Measurements from ENCODE around the gene TOPBP1.

The TOPBP1 gene

DNA sequence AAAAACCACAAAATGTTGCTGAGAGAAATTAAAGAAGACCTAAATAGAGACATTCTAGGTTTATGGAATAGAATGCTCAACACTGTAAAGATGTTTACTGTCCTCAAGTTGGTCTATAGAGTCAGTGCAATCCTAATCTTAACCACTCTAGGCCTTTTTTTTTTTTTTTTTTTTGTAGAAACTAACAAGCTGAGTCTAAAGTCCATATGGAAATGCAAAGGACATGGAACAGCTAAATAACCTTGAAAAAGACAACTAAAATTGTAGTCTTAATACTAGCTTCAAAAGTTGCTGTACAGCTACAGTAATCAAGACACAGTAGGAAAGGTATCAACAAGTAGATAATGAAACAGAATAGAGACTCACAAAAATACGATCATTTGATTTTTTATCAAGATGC is 55.4 kb downstream of the TOPBP1 start:
- no peak for DNase-seq

DNA sequence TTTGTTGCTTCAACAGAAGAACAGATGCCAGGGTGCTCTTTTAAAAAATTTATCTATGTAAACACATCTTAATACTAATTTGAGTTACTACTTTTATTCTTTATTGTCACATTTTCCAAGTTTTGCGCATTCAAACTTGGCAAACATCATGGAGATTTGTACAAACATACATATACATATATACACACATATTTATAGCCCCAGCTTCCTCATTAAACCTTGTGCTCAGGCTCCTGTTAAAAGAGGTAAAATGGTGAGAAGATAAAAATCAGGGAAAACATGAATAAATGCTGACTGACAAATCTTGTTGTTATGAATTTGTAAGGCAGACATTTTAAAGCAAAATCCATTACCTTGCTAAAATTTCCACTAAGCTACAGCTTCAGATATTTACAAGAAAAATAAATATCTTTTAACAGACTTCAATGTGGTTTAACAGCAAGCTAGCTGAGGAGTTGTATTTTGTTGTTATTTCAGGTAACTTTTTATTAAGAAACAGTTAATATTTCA is 61.1 kb downstream of the TOPBP1 start:
- no peak for DNase-seq

DNA sequence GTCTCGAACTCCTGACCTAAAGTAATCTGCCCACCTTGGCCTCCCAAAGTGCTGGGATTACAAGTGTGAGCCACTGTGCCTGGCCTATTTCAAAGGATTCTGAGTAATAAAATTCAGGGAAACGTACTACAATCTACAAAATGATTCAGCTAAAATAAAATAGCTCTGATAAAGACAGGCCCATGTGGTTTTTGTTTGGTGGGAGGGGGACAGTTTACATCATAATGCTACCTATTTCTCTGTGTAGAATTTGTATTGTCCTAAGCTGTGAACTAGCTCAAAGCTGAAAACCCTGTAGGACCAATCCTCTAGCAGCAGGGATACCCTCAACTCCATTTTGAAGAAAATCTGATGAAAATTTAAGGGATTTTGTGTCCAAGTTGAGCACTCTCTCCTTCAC is 62.5 kb downstream of the TOPBP1 start:
- DNase-seq = no peak

DNA sequence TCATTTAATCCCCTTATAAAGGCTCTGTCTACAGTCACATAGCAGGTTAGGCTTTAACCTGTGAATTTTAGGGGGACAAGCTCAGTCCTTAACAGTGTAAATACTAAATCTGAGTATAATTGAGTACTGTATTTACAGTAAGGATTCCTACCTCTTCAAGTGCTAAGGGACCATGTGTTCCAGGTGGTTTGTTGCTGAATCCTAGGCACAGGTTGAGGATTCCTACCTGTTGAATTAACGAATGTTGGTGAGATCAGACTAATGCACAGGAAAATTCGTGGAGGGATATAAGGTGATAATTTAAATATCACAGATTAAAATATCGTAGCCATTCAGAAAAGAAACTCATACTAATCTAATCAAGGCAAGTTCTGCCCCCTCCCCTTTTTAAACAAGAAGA is 63.3 kb downstream of the TOPBP1 start:
- no peak for DNase-seq

DNA sequence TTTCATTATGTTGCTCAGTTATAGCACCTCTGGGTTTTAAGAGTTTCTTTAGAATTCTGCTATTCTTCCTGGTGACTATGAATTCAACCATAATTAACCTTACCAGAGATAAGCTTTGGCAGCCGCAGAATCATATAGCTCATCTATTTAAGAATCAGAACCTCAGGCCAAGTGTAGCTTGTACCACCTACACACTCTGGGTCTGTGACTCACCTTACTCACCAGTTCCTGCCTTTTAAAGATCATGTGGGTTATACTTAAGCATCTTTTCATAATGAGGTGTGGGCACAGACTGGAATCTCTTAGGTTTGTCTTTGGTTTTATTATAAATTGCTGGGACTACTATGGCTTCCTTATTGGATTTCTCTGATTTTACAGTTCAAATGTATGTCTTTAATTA is 66.4 kb downstream of the TOPBP1 start:
- DNase-seq = no peak

DNA sequence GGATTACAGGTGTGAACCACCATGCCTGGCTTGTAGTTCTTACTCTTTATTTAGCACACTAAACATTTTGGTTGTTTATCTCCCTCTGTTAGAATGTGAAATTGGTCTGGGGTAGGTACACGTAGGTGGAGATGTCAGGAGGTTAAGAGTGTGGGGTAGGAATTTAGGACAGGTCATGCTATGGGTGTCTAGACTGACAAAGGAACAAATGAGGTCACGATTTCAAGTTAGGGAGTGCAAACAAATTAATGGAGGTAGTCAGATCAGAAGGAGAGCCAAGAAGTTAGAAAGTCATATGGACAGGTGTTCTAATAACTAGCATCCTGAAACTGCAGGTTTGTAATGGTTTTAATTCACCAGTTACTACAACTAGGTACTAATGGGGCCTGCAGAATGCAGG is 68.5 kb downstream of the TOPBP1 start:
- no peak for DNase-seq

DNA sequence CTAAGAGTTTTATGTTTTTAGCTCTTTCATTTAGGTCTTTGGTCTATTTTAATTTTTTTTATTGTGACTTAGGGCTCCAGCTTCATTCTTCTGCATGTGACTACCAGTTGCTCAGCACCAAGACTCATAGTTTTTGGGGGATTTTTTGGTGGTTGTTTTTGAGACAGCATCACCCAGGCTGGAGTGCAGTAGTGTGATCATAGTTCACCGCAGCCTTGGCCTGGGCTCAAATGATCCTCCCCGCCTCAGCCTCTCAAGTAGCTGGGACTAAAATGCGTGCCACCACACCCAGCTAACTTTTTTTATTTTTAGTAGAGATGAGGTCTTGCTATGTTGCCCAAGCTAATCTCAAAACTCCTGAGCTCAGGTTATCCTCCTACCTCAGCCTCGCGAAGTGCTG is 68.9 kb downstream of the TOPBP1 start:
- no peak for DNase-seq

DNA sequence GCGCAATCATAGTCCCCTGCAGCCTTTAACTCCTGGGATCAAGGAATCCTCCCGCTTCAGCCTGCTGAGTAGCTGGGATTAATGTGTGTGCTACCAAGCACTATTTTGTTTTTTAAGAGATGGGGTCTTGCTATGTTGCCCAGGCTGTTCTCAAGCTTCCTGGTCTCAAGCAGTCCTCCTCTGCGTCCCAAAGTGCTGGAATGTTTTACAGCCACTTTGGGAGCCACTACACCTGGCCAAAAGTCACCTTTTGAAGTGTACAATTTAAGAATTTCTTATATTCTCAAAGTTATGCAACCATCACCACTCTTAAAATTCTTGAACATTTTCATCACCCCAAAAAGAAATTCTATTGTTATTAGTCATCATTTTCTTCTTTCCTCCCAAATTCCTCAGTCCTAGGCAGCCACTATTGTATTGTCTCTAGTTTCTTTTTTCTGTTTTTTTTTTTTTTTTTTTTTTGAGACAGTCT is 70.4 kb downstream of the TOPBP1 start:
- DNase-seq = no peak

DNA sequence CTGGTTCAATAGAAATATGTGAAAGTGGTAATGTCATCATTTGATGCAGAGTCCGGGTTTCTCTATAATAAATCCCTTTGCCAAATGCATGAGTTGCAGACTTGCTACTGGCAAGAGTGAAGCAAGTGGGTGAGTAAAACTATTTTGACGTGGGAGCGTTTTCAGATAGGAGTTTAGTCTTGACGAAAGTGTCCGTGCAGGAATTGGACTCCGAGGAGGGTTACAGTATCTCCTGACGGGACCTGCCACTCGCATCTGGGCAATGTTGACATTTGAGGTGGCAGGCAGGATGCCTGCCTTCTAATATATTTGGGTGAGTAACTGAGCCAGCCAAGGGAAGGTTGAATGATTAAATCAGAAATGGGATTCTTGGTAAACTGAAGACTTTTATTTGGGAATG is 72.2 kb downstream of the TOPBP1 start:
- no peak for DNase-seq

DNA sequence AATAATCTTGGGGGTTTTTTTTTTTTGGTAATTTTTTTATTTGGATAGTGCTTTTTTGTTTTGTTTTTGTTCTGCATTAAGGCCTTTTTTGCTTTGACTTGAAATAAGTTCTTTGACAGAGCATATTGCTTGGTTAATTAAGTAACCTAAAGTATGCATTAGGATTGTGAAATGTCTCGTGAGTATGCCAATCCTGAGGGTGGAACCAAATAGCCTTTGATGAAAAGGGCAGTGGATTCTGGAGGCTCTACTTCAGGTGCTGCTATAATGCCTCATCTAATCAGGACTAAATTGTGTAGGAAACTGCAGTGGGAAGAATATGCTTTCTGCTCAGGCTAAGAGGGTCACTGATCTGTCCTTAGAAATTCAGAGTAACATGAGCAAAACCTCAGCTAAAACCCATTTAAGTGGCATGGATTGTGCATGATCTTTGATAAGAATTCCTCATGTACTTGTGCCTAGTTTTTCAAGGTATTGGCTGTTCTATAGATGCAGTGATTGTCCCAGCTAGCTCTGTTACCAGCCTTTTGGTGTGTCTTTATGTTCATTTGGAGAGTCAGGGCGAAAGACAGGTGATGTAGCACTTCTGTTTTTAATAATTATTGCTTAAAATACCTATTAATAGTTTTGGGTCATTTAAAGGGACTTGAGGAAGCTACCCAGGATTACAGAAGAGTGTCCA is 72.8 kb downstream of the TOPBP1 start:
- no peak for DNase-seq

DNA sequence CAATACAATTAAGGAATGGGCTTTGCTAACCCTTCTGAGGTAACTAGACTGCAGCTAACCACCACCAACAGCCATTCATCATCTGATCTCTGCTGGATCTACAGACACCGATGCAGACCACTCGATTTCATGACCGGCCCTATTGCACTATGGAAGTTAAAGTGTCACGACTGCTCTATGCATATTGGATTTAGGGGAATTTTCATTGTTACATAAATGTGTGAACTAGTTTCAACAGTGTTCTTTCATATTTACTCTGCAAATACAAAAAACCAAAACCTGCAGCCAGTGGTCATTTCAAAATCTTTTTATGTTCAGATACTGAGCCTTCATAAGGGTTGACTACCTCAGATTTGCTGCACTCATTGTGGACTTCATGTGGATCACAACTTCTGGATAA is 73.7 kb downstream of the TOPBP1 start:
- no peak for DNase-seq

DNA sequence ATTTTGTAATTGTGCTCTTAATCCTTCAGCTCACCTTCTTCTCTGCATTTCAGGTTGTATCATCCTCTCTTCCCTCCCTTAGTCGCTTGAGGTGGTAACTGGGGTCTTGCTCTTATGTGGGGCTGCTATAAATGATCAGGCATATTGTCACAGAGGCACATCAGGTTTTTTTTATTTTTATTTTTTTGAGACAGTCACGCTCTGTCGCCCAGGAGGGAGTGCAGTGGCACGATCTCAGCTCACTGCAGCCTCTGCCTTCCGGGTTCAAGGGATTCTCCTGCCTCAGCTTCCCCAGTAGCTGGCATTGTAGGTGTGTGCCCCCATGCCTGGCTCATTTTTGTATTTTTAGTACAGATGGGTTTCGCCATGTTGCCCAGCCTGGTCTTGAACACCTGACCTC is 78.3 kb downstream of the TOPBP1 start:
- no peak for DNase-seq

DNA sequence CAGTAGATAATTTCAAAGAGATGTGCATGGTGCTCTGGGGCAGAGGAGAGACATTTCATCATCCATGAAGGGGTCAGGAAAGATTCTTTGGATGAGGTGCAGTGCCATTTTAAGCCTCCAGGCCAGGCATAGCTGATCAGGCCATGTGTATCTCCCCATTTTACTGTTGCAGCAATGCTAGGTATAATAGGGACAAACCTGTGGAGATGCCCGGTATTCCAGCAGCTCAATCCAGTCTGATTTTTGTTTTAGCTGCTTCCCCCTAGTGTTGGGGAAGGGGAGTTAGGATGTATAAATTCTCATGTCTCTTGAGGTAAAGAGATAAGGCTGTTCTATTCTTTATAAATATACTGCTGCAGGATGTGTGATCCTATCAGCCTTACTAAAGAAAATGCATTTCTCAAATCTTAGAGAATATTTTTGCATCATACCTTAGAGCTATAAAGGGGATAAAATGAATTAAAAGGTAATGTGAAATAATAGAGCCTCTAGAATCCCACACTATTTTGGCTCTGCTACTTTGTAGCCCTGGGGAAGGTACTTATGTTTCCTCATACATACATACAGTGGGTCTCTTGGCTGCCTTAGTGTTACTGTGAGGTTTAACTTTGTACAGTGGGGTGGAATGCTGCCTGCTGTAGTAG is 83.1 kb downstream of the TOPBP1 start:
- no peak for DNase-seq

DNA sequence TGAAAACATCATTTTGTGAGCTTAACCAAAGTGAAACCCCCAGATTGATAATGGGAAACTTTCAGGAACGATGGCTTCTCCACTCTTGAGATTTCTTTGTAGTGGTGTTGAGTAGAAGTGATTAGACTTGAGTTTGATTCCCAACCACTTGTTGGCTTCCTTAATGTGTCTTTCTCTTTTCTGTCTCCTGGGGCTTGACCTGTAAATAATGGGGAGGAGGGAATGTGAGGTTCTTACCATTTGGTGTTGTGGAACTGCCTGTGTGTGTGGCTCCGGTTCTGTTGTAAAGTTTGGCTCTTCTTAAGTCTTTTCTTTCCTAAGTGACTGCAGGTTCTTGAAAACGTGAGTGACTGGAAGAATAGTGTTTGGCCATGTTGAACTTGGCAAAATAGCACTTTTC is 85.6 kb downstream of the TOPBP1 start:
- DNase-seq = no peak

DNA sequence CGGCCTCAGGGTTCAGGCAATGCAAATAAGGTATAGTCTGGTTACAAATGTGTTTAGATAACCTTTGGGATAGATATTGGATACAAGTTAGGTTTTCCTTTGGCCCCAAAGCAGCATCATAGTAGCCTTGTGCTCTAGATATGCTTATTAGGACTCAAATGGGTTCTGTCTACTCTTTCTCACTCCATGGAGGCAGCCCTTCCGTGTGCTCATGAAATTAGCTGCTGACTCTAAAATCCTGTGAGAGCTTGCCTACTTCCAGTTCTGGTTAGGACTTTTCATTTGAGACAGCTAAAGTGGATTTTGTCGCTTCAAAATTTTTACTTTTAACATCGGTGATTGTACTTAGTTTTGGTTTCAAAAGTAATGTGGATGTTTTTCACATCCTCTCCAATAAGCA is 86.7 kb downstream of the TOPBP1 start:
- no peak for DNase-seq

DNA sequence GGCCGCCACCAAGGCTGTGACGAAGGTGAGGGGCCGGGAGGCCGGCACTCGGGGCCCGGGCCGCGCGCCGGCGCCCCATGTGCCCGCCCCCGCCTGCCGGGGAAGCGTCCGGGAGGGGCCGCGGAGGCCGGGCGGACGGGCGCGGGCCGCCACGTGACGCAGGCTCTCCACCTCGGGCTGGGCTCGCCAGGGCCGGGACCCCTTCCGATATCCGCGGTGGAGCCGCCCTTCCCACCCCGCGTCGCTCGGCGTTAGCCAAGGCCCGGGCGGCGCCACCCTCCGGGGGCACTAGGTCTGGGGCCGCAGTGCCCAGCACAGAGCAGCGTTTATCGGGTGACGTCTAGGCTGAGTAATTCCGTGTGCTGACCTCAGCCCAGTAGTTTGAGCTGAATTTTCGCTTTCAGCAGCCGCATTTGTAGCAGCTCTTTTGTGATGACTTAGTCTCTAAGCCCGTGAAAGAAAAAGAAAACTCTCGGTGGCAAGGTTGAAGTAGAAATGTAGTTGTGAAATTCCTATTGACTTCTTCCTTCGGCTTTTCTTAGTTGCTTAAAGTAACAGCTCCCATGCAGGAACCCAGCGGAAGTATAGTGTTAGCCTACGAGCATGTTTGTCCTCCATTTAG is 87.4 kb downstream of the TOPBP1 start:
- DNase-seq = no peak

DNA sequence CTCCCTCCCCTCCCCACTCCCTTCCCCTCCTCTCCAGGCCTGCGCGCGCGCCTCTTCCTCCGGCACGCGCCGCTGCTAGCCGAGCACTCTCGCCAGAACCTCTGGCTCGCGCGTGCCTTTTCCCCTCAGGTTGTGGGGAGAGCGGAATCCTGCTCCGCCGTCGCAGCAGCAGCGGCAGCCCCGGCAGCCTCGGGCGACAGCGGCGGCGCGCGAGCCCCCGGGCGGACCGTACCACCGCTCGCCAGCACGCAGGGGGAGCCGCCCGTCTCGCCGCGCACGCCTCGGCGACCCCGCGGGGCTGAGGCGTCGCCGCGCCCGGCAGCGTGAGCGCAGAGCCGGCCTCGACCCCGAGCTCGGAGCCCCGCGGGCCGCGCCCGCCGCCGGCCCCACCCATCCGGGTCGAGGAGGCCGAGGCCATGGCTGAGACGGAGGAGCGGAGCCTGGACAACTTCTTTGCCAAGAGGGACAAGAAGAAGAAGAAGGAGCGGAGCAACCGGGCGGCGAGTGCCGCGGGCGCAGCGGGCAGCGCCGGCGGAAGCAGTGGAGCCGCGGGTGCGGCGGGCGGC is 88.0 kb downstream of the TOPBP1 start, which contains the start of gene CDV3:
Gene CDV3, plus strand, starts transcription at position 58 of the 566 bp plus-strand sequence. Its CDS starts 359 bp downstream, at position 417.
- DNase-seq = no peak

DNA sequence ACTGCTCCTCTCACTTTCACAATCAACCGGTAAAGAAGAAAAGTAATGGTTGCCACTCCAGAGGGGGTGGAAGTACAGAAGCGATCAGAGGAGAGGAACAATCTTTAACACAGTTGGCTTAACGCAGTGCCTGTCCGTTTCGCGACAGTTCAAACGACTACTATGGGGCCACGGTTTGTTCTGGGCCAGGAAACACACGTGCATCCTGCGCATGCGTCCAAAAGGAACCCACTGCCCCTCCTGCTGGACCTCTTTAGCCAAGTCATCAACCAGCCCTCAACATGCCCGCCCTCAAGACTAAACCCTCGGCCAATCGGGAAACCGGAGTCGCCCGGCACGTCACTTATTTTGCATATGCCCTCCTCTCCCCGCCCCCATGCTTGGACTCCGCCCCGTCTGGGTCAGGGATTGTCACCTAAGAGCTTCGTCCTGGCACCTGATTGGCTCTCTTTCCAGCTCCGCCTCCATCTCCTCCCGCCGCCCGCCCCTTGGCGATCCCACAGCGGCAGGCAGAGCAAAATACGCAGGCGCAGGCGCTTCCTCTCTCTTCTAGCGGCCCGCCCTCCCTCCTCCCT is 88.6 kb downstream of the TOPBP1 start:
- no peak for DNase-seq

DNA sequence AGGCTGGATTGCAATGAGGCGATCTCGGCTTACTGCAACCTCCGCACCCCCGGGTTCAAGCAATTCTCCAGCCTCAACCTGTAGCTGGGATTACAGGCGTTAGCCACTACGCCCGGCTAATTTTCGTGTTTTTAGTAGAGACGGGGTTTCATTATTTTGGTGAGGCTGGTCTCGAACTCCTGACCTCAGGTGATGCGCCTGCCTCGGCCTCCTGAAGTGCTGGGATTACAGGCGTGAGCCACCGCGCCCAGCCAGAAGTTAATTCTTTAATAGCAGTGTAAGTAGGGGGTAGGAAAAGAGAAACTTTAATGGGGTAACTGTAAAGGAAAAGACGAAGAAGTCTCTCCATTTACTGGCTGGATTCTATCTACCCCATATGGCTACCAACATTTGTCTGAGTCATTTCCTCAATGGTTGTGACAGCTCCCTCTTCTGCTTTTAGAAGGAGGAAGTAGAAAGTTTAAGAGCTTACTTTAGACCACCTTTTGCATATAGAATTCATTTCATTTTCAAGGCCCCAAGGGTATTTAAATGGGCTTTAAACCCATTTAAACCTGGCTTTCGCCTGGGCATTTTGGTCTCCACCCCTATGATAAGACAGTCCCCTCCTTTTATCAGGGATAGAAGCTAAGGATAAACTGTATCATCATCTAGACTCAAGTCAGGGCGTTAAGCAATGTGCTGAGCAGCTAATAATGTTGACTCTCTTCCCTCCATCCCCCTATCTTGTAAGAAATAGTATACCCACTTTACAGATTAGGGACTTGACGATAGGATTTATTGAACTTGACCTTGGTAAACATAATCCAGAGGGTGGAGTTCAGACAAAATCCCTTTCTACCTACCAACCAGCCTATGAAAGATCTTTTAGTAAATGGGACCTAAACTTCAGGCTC is 89.3 kb downstream of the TOPBP1 start:
- DNase-seq = no peak

DNA sequence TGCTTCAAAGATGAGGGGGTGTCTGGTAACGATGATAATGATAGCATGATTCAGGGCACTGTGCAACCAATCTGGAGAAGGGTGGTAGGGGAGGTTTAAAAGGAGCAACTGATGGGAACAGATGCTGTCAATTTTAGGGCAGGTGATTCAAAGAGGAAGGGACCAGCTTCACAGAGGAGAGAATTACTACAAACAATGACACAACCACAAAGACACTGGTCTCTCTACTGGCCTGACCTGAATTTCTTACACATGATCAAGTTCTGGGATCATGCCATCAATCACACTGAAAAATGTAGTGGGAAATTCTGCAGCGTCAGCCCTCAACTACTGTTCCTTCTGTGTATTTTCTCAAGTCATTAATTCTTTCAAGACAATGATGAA is 90.8 kb downstream of the TOPBP1 start:
- no peak for DNase-seq

DNA sequence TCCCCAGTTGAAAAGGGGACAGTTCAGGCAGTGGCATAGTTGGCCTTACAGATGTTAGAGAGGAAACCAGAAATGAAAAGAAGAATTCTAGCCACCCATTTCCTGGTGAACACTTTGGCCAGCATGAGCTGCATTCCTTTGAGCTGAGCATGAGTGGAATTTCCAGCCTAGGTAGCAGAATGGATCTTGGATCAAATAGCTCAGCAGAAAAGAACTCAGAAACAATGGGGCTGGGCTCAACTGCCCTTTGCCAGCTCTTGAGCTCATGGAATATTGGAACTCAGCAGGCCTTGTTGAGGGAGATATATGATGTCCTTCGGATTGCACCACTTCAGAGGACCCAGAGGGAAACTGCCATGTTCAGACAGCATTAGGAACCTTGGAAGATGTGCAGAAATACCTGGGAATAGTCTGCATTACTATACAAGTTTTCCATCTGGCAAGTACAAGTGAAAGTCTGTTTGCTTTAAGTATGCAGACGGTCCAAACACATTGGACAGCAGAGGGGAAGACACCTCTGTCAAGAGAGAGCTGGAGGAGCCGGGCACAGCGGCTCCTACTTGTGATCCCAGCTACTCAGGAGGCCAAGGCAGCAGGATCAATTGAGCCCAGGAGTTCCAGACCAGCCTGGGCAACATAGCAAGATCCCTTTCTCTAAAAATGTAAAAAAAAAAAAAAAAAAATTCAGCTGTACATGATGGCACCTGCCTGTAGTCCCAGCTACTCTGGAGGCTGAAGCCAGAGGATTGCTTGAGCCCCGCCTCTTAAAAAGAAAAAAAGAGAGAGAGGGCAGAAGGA is 91.4 kb downstream of the TOPBP1 start:
- no peak for DNase-seq

All from NCI-H1092 (cell line).